ENCODE measurements around the gene PLEKHG2. TPM values are rescaled to one million over a fixed set of nuclear protein-coding genes. Genes with fewer than 3 reads are reported as not detected.

The PLEKHG2 gene
- total and polyA plus RNA-seq, 9 of the 15 experiments (the other 6 are each of a cell fraction or from before 2014, with no cell fraction given), result 0.98 to 45.7 (median 9.8) TPM

DNA sequence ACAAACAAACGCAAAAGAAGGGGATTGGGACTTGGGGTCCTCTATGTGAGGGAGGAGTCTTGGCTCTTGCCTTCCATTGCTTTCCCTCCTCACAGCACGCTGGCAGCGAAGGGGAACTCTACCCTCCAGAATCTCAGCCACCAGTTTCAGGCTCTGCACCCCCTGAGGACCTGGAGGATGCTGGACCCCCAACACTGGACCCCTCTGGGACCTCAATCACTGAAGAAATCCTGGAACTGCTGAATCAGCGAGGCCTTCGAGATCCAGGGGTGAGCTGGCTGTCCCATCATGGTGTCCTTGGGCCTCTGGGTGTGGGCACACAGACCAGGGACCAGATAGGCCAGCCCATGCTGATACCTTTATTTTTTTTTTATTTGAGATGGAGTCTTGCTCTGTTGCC, 9.6 kb downstream of the PLEKHG2 start (continued):
- TF ChIP-seq, protein P1, sequence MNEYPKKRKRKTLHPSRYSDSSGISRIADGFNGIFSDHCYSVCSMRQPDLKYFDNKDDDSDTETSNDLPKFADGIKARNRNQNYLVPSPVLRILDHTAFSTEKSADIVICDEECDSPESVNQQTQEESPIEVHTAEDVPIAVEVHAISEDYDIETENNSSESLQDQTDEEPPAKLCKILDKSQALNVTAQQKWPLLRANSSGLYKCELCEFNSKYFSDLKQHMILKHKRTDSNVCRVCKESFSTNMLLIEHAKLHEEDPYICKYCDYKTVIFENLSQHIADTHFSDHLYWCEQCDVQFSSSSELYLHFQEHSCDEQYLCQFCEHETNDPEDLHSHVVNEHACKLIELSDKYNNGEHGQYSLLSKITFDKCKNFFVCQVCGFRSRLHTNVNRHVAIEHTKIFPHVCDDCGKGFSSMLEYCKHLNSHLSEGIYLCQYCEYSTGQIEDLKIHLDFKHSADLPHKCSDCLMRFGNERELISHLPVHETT (CRISPR knock-in tag; conservative IDR thresholded peaks at IDR 0.05 in 1 of 2, IDR thresholded peaks at IDR 0.05 in 1 of 2), result no peak
- TF ChIP-seq EZH2 (IDR thresholded peaks at IDR 0.05; ENCODE audit: borderline replicate concordance, low read depth, low read length) (no peak), ZNF224 (CRISPR knock-in tag; IDR thresholded peaks at IDR 0.05) (no peak), JUNB (CRISPR knock-in tag; conservative IDR thresholded peaks at IDR 0.05) (no peak), CBX1 (IDR thresholded peaks at IDR 0.05; ENCODE audit: low read depth) (no peak), RCOR1 (IDR thresholded peaks at IDR 0.05; ENCODE audit: borderline replicate concordance in 1 of 2, low read depth in 2 of 2, low read length in 2 of 2) (no peak)
- TF ChIP-seq, protein P2, sequence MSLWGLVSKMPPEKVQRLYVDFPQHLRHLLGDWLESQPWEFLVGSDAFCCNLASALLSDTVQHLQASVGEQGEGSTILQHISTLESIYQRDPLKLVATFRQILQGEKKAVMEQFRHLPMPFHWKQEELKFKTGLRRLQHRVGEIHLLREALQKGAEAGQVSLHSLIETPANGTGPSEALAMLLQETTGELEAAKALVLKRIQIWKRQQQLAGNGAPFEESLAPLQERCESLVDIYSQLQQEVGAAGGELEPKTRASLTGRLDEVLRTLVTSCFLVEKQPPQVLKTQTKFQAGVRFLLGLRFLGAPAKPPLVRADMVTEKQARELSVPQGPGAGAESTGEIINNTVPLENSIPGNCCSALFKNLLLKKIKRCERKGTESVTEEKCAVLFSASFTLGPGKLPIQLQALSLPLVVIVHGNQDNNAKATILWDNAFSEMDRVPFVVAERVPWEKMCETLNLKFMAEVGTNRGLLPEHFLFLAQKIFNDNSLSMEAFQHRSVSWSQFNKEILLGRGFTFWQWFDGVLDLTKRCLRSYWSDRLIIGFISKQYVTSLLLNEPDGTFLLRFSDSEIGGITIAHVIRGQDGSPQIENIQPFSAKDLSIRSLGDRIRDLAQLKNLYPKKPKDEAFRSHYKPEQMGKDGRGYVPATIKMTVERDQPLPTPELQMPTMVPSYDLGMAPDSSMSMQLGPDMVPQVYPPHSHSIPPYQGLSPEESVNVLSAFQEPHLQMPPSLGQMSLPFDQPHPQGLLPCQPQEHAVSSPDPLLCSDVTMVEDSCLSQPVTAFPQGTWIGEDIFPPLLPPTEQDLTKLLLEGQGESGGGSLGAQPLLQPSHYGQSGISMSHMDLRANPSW (CRISPR knock-in tag; IDR thresholded peaks at IDR 0.05), result no peak
